IPS-18c (cell line): ENCODE results near the gene DNAI1.
"Not testable (repeated sequence)": the region's sequence is repeated elsewhere in the genome, so short reads cannot be mapped to it uniquely, and the experiment has no call there.

Source experiments
- H3K4me3 ChIP-seq: 2 replicates; pipeline ENCODE4 v1.7.0; 2013; ENCODE audit warnings: low read depth, mild to moderate bottlenecking, low read length, moderate library complexity; ENCODE audit not compliant: insufficient read depth
- H3K9me3 ChIP-seq: one replicate; pipeline ENCODE4 v1.6.1; 2013; ENCODE audit warnings: mild to moderate bottlenecking, low read length, moderate library complexity; ENCODE audit not compliant: control insufficient read depth, insufficient read depth

The DNAI1 gene

DNA sequence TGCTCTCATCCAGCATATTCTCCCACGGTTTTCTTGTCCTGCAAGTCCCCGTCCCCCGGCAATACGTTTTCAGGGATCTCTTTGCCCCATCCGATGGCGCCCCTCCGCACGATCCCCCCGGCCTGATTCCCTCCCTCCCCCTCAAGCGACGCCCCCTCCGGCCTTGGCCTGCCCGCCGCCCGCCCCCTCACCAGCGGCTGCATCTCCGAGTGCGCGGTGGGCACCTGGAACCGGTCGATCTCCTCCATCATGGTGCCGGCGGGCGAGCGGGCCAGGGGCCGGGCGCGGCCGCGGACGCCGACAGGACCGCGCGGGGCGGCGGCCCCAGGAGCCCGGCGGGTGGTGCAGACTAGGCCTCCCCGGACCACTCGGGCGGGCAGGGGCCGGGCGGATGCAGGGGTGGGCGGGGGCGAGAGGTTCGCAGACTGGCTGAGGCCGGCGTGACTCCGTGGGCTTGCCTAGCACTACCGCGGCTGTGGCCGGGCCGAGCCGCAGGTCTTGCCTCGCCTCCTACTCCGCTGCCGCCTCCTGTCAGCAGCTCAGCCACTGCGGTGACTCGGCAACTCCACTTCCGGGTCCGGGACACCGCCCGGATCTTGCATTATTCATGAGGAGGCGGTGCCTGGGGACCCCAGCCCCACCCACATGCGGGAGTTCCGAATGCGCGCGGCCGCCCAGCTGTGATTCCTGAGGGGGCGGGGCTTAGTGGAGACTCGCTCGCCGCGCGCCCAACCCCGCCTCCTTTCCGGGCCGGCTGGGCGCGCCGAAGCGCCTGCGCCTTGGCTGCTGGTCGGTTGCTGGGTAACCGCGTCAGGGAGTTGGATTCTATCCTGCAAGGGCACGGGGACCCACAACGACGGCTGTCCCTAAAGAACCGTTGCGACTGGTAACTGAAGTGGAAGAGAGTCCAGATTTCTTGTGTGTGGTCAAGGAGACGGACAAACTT is at the start of gene DNAI1, which contains the start of gene FAM219A:
TSS of gene DNAI1 (plus strand) at position 793 of the 946 bp plus-strand sequence. CDS start 201 bp downstream, outside the sequence.
TSS of gene FAM219A (minus strand) at position 558 of the 946 bp plus-strand sequence. CDS start at position 251, 307 bp downstream.
- H3K4me3 ChIP-seq: peak within 1 kb of the TSS; percentile 74

DNA sequence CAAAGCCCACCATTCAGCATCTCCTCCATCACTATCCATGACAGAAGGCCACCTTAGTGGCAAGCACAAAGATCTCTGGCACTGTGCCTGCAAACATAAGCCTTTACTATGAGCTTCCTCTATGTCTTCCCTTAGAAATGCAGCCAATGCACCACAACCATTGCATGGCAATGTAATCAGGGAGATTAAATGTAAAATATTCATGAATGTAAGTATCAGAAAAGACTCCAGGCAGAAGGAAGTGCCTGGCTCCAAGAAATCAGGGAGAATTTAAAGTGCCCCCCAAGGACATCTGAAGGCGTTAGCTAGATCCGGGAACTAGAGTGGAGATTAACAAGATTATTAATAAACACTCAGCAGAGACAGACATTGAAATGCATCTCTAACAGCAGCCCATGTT is 49.5 kb upstream of the DNAI1 start:
- Histone ChIP-seq H3K9me3 (no peaks in the 10 kb centered on the region), H3K4me3 (no peak overlapping the region)

More for the DNA sequence above, at the start of gene DNAI1, which contains the start of gene FAM219A:
- no peaks in the 10 kb centered on the region for H3K9me3 ChIP-seq

DNA sequence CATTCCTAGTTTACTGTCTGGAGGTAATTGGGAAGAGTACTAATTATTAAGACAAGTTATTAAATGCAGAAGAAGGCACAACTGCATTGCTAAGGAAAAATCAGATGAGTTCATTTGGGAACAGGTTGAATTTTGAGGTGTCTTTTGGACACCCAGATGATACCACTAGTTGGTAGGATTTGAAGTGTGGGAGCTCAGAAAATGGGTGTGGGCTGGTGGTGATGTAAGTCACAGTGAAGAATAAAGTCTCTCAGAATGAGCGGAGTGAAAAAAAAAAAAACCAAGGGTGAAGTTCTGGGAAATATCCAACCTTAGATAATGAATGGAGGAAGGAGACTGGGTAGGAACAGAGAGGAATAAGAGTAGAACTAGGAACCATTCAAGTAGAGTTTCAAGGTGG is 46.3 kb upstream of the DNAI1 start:
- H3K4me3 ChIP-seq: no peak overlapping the region

GRCh38 chr9:34413231-34413852 is 45.3 kb upstream of the DNAI1 start:
- no peaks in the 10 kb centered on the region for H3K9me3 ChIP-seq
- no peak overlapping the region for H3K4me3 ChIP-seq

More for the DNA sequence above, 46.3 kb upstream of the DNAI1 start:
- H3K9me3 ChIP-seq: no peaks in the 10 kb centered on the region

DNA sequence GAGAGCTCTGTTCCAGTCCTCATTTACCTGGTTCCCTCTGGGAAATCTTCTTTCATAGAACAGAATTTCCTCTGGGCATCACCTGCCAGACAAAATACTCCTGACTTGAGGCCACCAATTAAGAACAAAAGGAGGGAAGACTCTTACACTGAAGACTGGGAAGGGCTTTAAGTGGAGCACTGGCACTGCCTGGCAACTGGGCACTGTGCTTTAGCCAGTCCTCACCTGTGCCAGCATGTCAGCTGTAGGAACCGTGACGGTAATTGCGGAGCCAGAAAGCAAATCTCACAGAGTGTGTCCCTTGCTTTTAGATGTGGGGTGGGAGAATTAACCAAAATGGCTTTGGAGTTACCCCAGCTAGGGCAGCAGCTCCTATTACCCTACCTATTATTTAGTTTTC is 40.9 kb upstream of the DNAI1 start:
- Histone ChIP-seq H3K9me3 (no peaks in the 10 kb centered on the region), H3K4me3 (no peak overlapping the region)

DNA sequence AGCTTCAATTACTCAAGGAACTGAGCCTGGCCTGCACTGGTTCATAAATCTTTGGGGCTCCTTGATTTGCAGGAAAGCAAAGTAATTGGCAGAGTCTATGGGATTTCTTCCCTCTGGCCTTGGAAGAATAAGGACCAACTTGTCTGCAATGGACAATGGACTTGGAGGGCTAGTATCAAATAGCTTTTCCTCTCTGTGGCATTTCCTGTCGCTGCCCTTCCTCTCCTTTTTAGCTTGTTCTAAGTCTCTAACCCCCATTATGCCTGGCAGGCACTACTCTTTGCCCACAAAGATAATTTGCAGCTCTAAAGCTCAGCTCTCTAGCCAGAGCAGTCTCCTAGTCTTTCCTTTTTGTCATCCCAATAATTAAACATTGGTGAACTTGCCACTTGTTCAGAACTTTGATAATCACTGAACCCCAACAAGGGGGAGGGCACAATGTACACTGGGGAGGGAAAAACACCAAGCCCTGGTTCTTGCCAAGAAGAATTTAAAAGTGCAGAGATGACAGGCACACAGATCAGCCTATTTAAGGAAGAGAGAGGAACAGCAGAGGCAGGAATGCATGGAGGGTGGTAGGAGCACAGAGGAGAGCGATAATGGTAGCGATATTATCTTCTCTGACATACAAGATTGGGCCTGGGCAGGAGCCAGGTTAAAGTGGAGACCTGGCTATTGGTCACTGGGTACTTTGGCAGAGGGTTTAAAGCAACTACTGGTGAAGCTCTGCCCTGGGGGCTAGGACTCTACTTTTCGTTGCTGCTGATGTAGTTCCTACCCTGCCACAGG is 38.7 kb upstream of the DNAI1 start:
- Histone ChIP-seq H3K4me3 (no peak overlapping the region), H3K9me3 (no peaks in the 10 kb centered on the region)

DNA sequence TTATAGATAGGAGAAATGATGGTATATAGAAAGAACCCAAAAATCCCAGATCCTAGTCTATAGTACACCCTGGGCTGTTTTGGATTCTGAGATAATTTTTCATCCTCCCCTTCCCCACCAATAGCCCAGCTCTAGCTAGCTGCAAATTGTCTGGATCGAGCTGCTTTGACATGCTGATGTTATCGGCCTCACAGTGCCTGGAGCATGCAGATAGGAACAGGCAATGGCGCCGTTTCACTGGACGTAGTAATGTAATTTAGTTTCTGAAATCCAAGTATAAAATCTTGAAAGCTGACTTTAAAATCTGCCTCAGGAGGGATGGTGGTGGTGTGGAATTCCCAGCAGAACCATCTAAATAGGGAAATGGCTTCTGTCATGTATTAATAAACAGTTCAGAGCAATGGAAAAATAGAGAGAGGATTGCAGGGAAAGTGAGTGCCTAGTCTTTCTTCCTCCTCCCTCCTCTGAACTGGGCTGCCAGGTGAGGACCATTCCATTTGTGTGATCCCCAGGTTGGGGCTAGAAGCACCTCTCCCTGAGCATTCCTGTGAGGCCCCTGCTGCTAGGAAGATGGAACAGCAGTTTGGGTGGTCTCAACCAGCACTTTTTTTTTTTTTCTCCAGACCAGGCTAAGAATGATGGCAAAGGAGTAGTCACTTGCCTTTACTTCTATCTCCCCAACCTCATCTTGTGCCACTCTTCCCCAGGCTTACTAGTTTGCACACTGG is 32.1 kb upstream of the DNAI1 start:
- no peaks in the 10 kb centered on the region for H3K9me3 ChIP-seq
- H3K4me3 ChIP-seq: no peak overlapping the region

GRCh38 chr9:34428325-34428958 is 30.2 kb upstream of the DNAI1 start:
- no peak overlapping the region for H3K4me3 ChIP-seq
- H3K9me3 ChIP-seq: no peaks in the 10 kb centered on the region

DNA sequence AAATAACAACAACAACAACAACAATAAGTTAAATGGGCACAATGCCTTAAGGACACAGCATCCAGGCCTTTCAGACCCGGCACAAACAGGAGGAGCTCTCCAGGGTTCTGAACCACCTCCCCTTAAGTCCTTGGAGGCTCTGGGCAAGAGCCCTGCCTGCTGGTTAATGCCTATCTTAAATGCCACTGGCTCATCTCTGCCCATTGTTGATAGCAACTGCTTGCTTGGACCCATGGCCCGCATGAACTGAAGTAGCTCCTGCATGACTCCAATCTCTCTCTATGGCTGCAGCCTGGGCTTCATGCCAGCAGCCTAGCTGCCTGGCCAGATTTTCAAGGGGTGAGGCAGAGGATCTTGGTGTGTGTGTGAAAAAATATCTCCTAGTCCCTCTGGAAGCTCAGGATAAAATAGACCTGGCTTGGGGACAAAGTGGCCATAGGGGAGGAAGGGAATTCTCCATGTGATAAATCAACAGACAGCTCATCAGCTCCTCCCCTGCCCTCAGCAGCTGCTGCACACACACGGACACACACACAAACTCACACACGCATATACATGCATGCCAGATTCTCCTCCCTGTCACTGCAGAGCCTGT is 27.7 kb upstream of the DNAI1 start:
- no peaks in the 10 kb centered on the region for H3K9me3 ChIP-seq
- no peak overlapping the region for H3K4me3 ChIP-seq

GRCh38 chr9:34431667-34432066 is 26.9 kb upstream of the DNAI1 start:
- no peak overlapping the region for H3K4me3 ChIP-seq
- no peaks in the 10 kb centered on the region for H3K9me3 ChIP-seq

- no peak overlapping the region for H3K4me3 ChIP-seq
Measured at GRCh38 chr9:34437006-34437925, 21.3 kb upstream of the DNAI1 start.

GRCh38 chr9:34437926-34438307 is 20.7 kb upstream of the DNAI1 start:
- H3K9me3 ChIP-seq, H3K4me3 ChIP-seq: not testable (repeated sequence)

More at GRCh38 chr9:34437006-34437925, 21.3 kb upstream of the DNAI1 start:
- no peaks in the 10 kb centered on the region for H3K9me3 ChIP-seq

- not testable (repeated sequence) for H3K9me3 ChIP-seq, H3K4me3 ChIP-seq
Measured at GRCh38 chr9:34438465-34438864, 20.1 kb upstream of the DNAI1 start.

DNA sequence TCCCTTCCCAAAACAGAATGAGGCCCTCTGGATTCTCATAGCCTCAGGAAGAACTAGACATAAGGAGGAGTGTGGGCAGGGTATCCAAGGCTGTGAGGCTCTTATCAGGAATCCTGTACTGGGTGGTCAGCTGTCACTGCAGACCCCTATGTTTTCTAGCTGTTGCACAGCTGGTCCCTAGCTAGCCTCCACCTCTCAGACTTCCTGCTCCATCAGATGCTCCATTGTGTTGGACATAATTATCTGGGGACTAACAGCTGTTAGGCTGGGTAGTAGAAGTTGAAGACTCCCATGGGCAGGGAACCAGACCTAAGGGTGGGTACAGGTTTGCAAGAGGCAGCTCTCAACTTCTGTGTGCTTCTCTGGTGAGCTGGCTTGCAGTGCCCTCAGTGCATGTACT is 18.6 kb upstream of the DNAI1 start:
- Histone ChIP-seq H3K4me3 (no peak overlapping the region), H3K9me3 (no peaks in the 10 kb centered on the region)

GRCh38 chr9:34442770-34443169 is 15.8 kb upstream of the DNAI1 start:
- no peak overlapping the region for H3K4me3 ChIP-seq
- no peaks in the 10 kb centered on the region for H3K9me3 ChIP-seq
